Muscle of leg (tissue), 16 donors: ENCODE results near the gene CAPZA1. TPM values are rescaled to one million over a fixed set of nuclear protein-coding genes. Genes with fewer than 3 reads are reported as not detected.

Experiments
- DNase-seq: peaks from one replicate; pipeline ENCODE4 v3.0.0; 2013
- H3K27ac ChIP-seq: one replicate; pipeline ENCODE4 v1.5.1; 2013; ENCODE audit warnings: mild to moderate bottlenecking, low read length, control low read depth
- H3K27me3 ChIP-seq: one replicate; pipeline ENCODE4 v1.6.1; 2013; ENCODE audit warnings: low read length; ENCODE audit not compliant: control insufficient read depth, insufficient read depth
- H3K36me3 ChIP-seq: one replicate; pipeline ENCODE4 v1.6.1; 2013; ENCODE audit warnings: low read length; ENCODE audit not compliant: control insufficient read depth, insufficient read depth
- H3K4me1 ChIP-seq: one replicate; pipeline ENCODE4 v1.6.1; 2013; ENCODE audit warnings: low read length; ENCODE audit not compliant: control insufficient read depth, insufficient read depth
- H3K4me3 ChIP-seq: one replicate; pipeline ENCODE4 v1.5.1; 2013; ENCODE audit warnings: low read length, control low read depth
- H3K9me3 ChIP-seq: replicated peaks from 2 replicates; pipeline ENCODE4 v1.6.1; 2013; ENCODE audit warnings: low read depth, low read length; ENCODE audit not compliant: control insufficient read depth
- WGBS: methylation state at CpG from one replicate; pipeline ENCODE4 v1.1.5; 2013; ENCODE audit warnings: missing lambda C conversion rate; ENCODE audit not compliant: insufficient coverage; 5-methylcytosine and 5-hydroxymethylcytosine counted together
- long read RNA-seq, 11 donors: transcript quantifications; one replicate each; lab custom pipeline, GENCODE V29; 2026
- polyA plus RNA-seq, 8 donors: library from polyadenylated mRNA; unstranded; fragments of 120-200 nt; gene quantifications; one replicate each; pipeline versions ENCODE4 v1.2.1 to v1.2.3, GENCODE V29; 2013; ENCODE audit warnings: inconsistent platforms in 1 of 8, low replicate concordance in 1 of 8; ENCODE audit not compliant: insufficient read length in 8 of 8, insufficient read depth in 1 of 8
- total RNA-seq: library from RNA; stranded (reverse); fragments of 120-200 nt; gene quantifications from one replicate; pipeline ENCODE4 v1.2.4, GENCODE V29; 2013

The CAPZA1 gene
- total RNA-seq (86.2 TPM), polyA plus RNA-seq (100 to 1,000 TPM in 1 of 8 donors, 10 to 100 TPM in 7; 66.6 to 101 (median 81.7) TPM)
- long read RNA-seq, donor 1, transcript CAPZA1-201 (10 exons, 3,020 nt), result major isoform, 9 of 9 reads
- long read RNA-seq, donor 1, partial matches to known transcripts, result 0 of 9 reads
- long read RNA-seq, donor 1, other reads (novel, unspliced or antisense), result 0 of 9 reads
- long read RNA-seq, donor 2, partial matches to known transcripts, result 0 of 3 reads
- long read RNA-seq, donor 2, other reads (novel, unspliced or antisense), result 0 of 3 reads
- long read RNA-seq, donor 3, transcript CAPZA1-201 (10 exons, 3,020 nt), result major isoform, 13 of 14 reads
- long read RNA-seq, donor 3, partial matches to known transcripts, result 0 of 14 reads
- long read RNA-seq, donor 3, other reads (novel, unspliced or antisense), result 0 of 14 reads
- long read RNA-seq, donor 4, transcript CAPZA1-201 (10 exons, 3,020 nt), result major isoform, 16 of 36 reads
- long read RNA-seq, donor 4, partial matches to known transcripts, result 19 of 36 reads
- long read RNA-seq, donor 4, other reads (novel, unspliced or antisense), result 0 of 36 reads
- long read RNA-seq, donor 5, transcript CAPZA1-201 (10 exons, 3,020 nt), result major isoform, 68 of 72 reads
- long read RNA-seq, donor 5, partial matches to known transcripts, result 0 of 72 reads
- long read RNA-seq, donor 5, other reads (novel, unspliced or antisense), result 0 of 72 reads
- long read RNA-seq, donor 6, transcript CAPZA1-201 (10 exons, 3,020 nt), result major isoform, 36 of 40 reads
- long read RNA-seq, donor 6, partial matches to known transcripts, result 0 of 40 reads
- long read RNA-seq, donor 6, other reads (novel, unspliced or antisense), result 0 of 40 reads
- long read RNA-seq, donor 7, transcript CAPZA1-201 (10 exons, 3,020 nt), result major isoform, 32 of 182 reads
- long read RNA-seq, donor 7, partial matches to known transcripts, result 150 of 182 reads
- long read RNA-seq, donor 7, other reads (novel, unspliced or antisense), result 0 of 182 reads
- long read RNA-seq, donor 8, transcript CAPZA1-201 (10 exons, 3,020 nt), result major isoform, 20 of 70 reads
- long read RNA-seq, donor 8, partial matches to known transcripts, result 46 of 70 reads
- long read RNA-seq, donor 8, other reads (novel, unspliced or antisense), result 0 of 70 reads
- long read RNA-seq, donor 9, transcript CAPZA1-201 (10 exons, 3,020 nt), result major isoform, 21 of 22 reads
- long read RNA-seq, donor 9, partial matches to known transcripts, result 0 of 22 reads
- long read RNA-seq, donor 9, other reads (novel, unspliced or antisense), result 0 of 22 reads
- long read RNA-seq, donor 10, transcript CAPZA1-201 (10 exons, 3,020 nt), result major isoform, 41 of 84 reads
- long read RNA-seq, donor 10, transcript CAPZA1-205 (3 exons, 739 nt), result minor isoform, 5 of 84 reads
- long read RNA-seq, donor 10, partial matches to known transcripts, result 37 of 84 reads
- long read RNA-seq, donor 10, other reads (novel, unspliced or antisense), result 0 of 84 reads
- long read RNA-seq, donor 11, transcript CAPZA1-201 (10 exons, 3,020 nt), result major isoform, 22 of 23 reads
- long read RNA-seq, donor 11, partial matches to known transcripts, result 0 of 23 reads
- long read RNA-seq, donor 11, other reads (novel, unspliced or antisense), result 0 of 23 reads

GRCh38 chr1:112619518-112620376 is at the start of gene CAPZA1:
TSS of gene CAPZA1 (plus strand) at chr1:112619832. CDS start at chr1:112619845, 13 bp downstream.
- WGBS, result under 1% methylated on average over 33 of the region's 50 CpGs

GRCh38 chr1:112575154-112575804 is 44.4 kb upstream of the CAPZA1 start:
- Histone ChIP-seq H3K27ac (no peak overlapping the region), H3K27me3 (no peaks in the 10 kb centered on the region), H3K4me3 (no peak overlapping the region), H3K4me1 (no peaks in the 10 kb centered on the region), H3K9me3 (no peaks in the 10 kb centered on the region), H3K36me3 (peaks cover 24% of the 10 kb centered on the region)
- WGBS, result 100% methylated on average over 1 of the region's 8 CpGs
- no peak for DNase-seq

More at GRCh38 chr1:112619518-112620376, at the start of gene CAPZA1:
- Histone ChIP-seq H3K4me1 (peaks cover 13% of the 10 kb centered on the region), H3K4me3 (peak within 1 kb of the TSS; percentile 69), H3K9me3 (no peaks in the 10 kb centered on the region), H3K27ac (peak within 1 kb of the TSS; percentile 98), H3K27me3 (no peaks in the 10 kb centered on the region), H3K36me3 (peaks cover 11% of the 10 kb centered on the region)
- DNase-seq, result peak; percentile 98

- WGBS, result no CpG with 5 or more reads among the region's 3 CpGs
- H3K36me3 ChIP-seq, result peaks cover 27% of the 10 kb centered on the region
- no peak for DNase-seq
These were observed 43.4 kb upstream of the CAPZA1 start for GRCh38 chr1:112576240-112576639.

GRCh38 chr1:112579801-112580510 is 39.7 kb upstream of the CAPZA1 start:
- H3K36me3 ChIP-seq, result peaks cover 24% of the 10 kb centered on the region
- no peaks in the 10 kb centered on the region for H3K4me1 ChIP-seq
- H3K4me3 ChIP-seq, result no peak overlapping the region
- DNase-seq, result peak; percentile 54
- H3K9me3 ChIP-seq, result no peaks in the 10 kb centered on the region
- H3K27me3 ChIP-seq, result no peaks in the 10 kb centered on the region
- WGBS, result 100% methylated on average over 1 of the region's 5 CpGs
- no peak overlapping the region for H3K27ac ChIP-seq

More at GRCh38 chr1:112576240-112576639, 43.4 kb upstream of the CAPZA1 start:
- Histone ChIP-seq H3K4me1 (no peaks in the 10 kb centered on the region), H3K27ac (no peak overlapping the region), H3K9me3 (no peaks in the 10 kb centered on the region), H3K4me3 (no peak overlapping the region), H3K27me3 (no peaks in the 10 kb centered on the region)

- H3K27ac ChIP-seq, result no peak overlapping the region
- H3K4me1 ChIP-seq, result no peaks in the 10 kb centered on the region
- H3K9me3 ChIP-seq, result no peaks in the 10 kb centered on the region
- H3K36me3 ChIP-seq, result peaks cover 20% of the 10 kb centered on the region
- no peak overlapping the region for H3K4me3 ChIP-seq
- DNase-seq, result no peak
- no peaks in the 10 kb centered on the region for H3K27me3 ChIP-seq
These were observed 37.9 kb upstream of the CAPZA1 start for GRCh38 chr1:112581586-112582192.

GRCh38 chr1:112583366-112583765 is 36.3 kb upstream of the CAPZA1 start:
- H3K4me1 ChIP-seq, result no peaks in the 10 kb centered on the region
- H3K9me3 ChIP-seq, result peaks cover 4% of the 10 kb centered on the region
- no peaks in the 10 kb centered on the region for H3K27me3 ChIP-seq
- H3K27ac ChIP-seq, result no peak overlapping the region
- DNase-seq, result peak; percentile 1
- H3K36me3 ChIP-seq, result peaks cover 17% of the 10 kb centered on the region
- H3K4me3 ChIP-seq, result no peak overlapping the region

- Histone ChIP-seq H3K27ac (no peak overlapping the region), H3K9me3 (peaks cover 15% of the 10 kb centered on the region), H3K36me3 (peaks cover 14% of the 10 kb centered on the region), H3K27me3 (no peaks in the 10 kb centered on the region), H3K4me3 (no peak overlapping the region), H3K4me1 (no peaks in the 10 kb centered on the region)
- no CpG with 5 or more reads among the region's 1 CpG for WGBS
- no peak for DNase-seq
These were observed 29.9 kb upstream of the CAPZA1 start for GRCh38 chr1:112589766-112590165.
